GM18508 (cell line): Measurements from ENCODE around the gene RERE.
"Not testable (repeated sequence)": the region's sequence is repeated elsewhere in the genome, so short reads cannot be mapped to it uniquely, and the experiment has no call there.

Experiments
- ATAC-seq: cut with Tn5 transposase; IDR thresholded peaks from one replicate; pipeline ENCODE4 v1.9.1; 2021; ENCODE audit warnings: moderate number of reproducible peaks; ENCODE audit not compliant: insufficient read depth, unreplicated experiment

RERE gene

GRCh38 chr1:8509579-8509978, 307.9 kb downstream of the RERE start:
- ATAC-seq = no peak

GRCh38 chr1:8506995-8507615, 310.3 kb downstream of the RERE start:
- ATAC-seq = no peak

GRCh38 chr1:8506456-8506855, 311.0 kb downstream of the RERE start:
- ATAC-seq = no peak

- no peak for ATAC-seq
Measured at GRCh38 chr1:8503842-8504241, 313.6 kb downstream of the RERE start.

GRCh38 chr1:8502949-8503348, 314.5 kb downstream of the RERE start:
- ATAC-seq = not testable (repeated sequence)

- ATAC-seq = no peak
Measured at GRCh38 chr1:8497210-8497819, 320.1 kb downstream of the RERE start.

- no peak for ATAC-seq
Measured at GRCh38 chr1:8496473-8496872, 321.0 kb downstream of the RERE start.

- no peak for ATAC-seq
Measured at GRCh38 chr1:8495928-8496401, 321.5 kb downstream of the RERE start.

- ATAC-seq = no peak
Measured at GRCh38 chr1:8494681-8495080, 322.8 kb downstream of the RERE start.

GRCh38 chr1:8493916-8494540, 323.4 kb downstream of the RERE start:
- no peak for ATAC-seq

- ATAC-seq = no peak
Measured at GRCh38 chr1:8487249-8487648, 330.2 kb downstream of the RERE start.

- no peak for ATAC-seq
Measured at GRCh38 chr1:8486047-8486446, 331.4 kb downstream of the RERE start.

GRCh38 chr1:8483586-8483985, 333.9 kb downstream of the RERE start:
- ATAC-seq = no peak

GRCh38 chr1:8482979-8483381, 334.5 kb downstream of the RERE start:
- ATAC-seq = no peak

- no peak for ATAC-seq
Measured at GRCh38 chr1:8481650-8482380, 335.6 kb downstream of the RERE start.

GRCh38 chr1:8478566-8478965, 338.9 kb downstream of the RERE start:
- ATAC-seq = no peak

- no peak for ATAC-seq
Measured at GRCh38 chr1:8477983-8478362, 339.5 kb downstream of the RERE start.

- peak; percentile 50 for ATAC-seq
Measured at GRCh38 chr1:8477166-8477982, 340.1 kb downstream of the RERE start.

- ATAC-seq = no peak
Measured at GRCh38 chr1:8476006-8476405, 341.4 kb downstream of the RERE start.

- no peak for ATAC-seq
Measured at GRCh38 chr1:8474369-8474768, 343.1 kb downstream of the RERE start.
